ENCODE results near the gene CAV2. TPM values are rescaled to one million over a fixed set of nuclear protein-coding genes. Genes with fewer than 3 reads are reported as not detected.

CAV2 gene
- total RNA-seq, 1 experiment from 2014 or later, result 18.1 TPM

DNA sequence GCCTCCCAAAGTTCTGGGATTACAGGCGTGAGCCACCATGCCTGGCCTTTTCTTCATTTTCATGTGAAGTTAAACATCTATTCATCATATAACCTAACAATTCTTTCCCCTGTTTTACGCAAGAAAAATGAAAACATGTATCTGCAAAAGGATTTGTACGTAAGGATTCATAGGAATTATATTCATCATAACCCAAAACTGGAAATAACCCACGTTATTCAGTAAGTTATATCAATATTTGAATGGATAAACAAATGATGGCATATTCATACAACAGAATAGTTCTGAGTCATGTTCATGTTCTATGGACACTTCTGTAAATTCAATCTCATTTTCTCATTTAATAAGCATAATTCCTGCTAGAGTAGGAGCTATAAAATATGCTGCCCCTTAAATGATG, 35.2 kb upstream of the CAV2 start:
- Mint-ChIP-seq H3K36me3 (ENCODE audit: insufficient read depth, unreplicated experiment) (no peaks in the 10 kb centered on the region), H3K9me3 (ENCODE audit: unreplicated experiment) (peaks cover 11% of the 10 kb centered on the region), H3K27ac (ENCODE audit: unreplicated experiment) (no peak overlapping the region), H3K4me3 (ENCODE audit: unreplicated experiment) (no peak overlapping the region), H3K27me3 (ENCODE audit: insufficient read depth, unreplicated experiment) (no peaks in the 10 kb centered on the region), H3K4me1 (ENCODE audit: low read depth, unreplicated experiment) (no peaks in the 10 kb centered on the region)
- ChIA-PET CTCF (no interaction called here), POLR2A (no interaction called here)
- DNase-seq, result no peak
- TF ChIP-seq, protein P1, sequence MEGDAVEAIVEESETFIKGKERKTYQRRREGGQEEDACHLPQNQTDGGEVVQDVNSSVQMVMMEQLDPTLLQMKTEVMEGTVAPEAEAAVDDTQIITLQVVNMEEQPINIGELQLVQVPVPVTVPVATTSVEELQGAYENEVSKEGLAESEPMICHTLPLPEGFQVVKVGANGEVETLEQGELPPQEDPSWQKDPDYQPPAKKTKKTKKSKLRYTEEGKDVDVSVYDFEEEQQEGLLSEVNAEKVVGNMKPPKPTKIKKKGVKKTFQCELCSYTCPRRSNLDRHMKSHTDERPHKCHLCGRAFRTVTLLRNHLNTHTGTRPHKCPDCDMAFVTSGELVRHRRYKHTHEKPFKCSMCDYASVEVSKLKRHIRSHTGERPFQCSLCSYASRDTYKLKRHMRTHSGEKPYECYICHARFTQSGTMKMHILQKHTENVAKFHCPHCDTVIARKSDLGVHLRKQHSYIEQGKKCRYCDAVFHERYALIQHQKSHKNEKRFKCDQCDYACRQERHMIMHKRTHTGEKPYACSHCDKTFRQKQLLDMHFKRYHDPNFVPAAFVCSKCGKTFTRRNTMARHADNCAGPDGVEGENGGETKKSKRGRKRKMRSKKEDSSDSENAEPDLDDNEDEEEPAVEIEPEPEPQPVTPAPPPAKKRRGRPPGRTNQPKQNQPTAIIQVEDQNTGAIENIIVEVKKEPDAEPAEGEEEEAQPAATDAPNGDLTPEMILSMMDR (IDR thresholded peaks at IDR 0.05; ENCODE audit: insufficient read depth in 1 of 2, low read depth in 1 of 2, low read length in 1 of 2, severe bottlenecking in 1 of 2, unreplicated experiment in 1 of 2), result no peak
- Histone ChIP-seq H3K36me3 (ENCODE audit: control insufficient read depth, insufficient read depth, low read length) (no peaks in the 10 kb centered on the region), H3K4me1 (peaks cover 6% of the 10 kb centered on the region; the same call in 1 of the 2 replicates), H3K27me3 (replicated peaks; ENCODE audit: control insufficient read depth, insufficient read depth, low read length) (no peaks in the 10 kb centered on the region), H3K9me3 (no peaks in the 10 kb centered on the region; the same call in 1 of the 2 replicates), H3K4me3 (ENCODE audit: low read depth, low read length) (no peak overlapping the region)
- BruUV-seq (replicated peaks), result no TSS peak
- intact Hi-C loops (cut with micrococcal nuclease; ENCODE audit: unreplicated experiment), result no loop called here

DNA sequence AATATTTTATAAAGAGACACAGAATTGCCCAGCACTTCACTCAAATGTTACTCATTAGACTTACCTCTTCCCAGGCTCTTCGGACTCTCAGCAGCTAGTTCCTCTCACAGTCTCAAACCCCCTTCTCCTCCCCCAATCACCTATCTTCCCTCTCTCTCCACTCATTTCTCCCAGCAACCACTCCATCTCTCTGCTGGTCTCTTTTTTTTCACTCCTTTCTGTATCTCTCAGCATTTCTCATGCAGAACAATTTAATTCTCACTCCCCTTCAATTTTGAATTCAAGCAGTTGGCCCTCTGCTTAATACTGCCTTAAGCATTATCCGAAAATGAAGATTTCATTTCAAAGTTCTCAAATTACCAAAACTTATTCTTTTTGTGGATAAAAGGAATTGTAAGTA, 34.4 kb upstream of the CAV2 start:
- Mint-ChIP-seq H3K36me3 (ENCODE audit: insufficient read depth, unreplicated experiment) (no peaks in the 10 kb centered on the region), H3K4me3 (ENCODE audit: unreplicated experiment) (no peak overlapping the region), H3K27me3 (ENCODE audit: insufficient read depth, unreplicated experiment) (no peaks in the 10 kb centered on the region), H3K27ac (ENCODE audit: unreplicated experiment) (peak overlapping the region; percentile 4), H3K9me3 (ENCODE audit: unreplicated experiment) (peaks cover 11% of the 10 kb centered on the region), H3K4me1 (ENCODE audit: low read depth, unreplicated experiment) (no peaks in the 10 kb centered on the region)
- Histone ChIP-seq H3K27me3 (replicated peaks; ENCODE audit: control insufficient read depth, insufficient read depth, low read length) (no peaks in the 10 kb centered on the region), H3K4me3 (ENCODE audit: low read depth, low read length) (no peak overlapping the region), H3K9me3 (no peaks in the 10 kb centered on the region; the same call in 1 of the 2 replicates), H3K4me1 (peaks cover 6% of the 10 kb centered on the region; the same call in 1 of the 2 replicates), H3K36me3 (ENCODE audit: control insufficient read depth, insufficient read depth, low read length) (no peaks in the 10 kb centered on the region)
- ChIA-PET CTCF (no interaction called here), POLR2A (no interaction called here)
- no peak for DNase-seq
- TF ChIP-seq, protein P1 (IDR thresholded peaks at IDR 0.05; ENCODE audit: insufficient read depth in 1 of 2, low read depth in 1 of 2, low read length in 1 of 2, severe bottlenecking in 1 of 2, unreplicated experiment in 1 of 2), result no peak
- intact Hi-C loops (cut with micrococcal nuclease; ENCODE audit: unreplicated experiment), result no loop called here
- no TSS peak for BruUV-seq (replicated peaks)

DNA sequence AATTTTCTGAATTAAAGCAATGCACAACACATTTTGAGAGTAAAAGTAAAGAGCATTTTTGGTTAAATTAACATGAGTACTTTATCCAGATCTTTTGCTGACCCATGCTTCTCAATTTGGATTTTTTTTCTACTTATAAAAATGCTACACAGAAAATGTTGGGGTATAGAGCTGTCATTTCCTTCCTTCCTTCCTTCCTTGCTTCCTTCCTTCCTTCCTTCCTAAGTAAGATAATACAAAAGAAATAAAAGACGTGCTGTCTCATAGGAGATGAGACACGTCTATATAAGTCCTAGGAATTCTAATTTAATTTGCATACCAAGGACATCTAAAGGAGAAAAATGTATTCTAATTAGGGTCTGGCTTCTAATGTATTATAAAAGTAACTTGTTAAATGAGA, 31.0 kb upstream of the CAV2 start:
- POLR2A ChIA-PET, result no interaction called here
- H3K9me3 Mint-ChIP-seq (ENCODE audit: unreplicated experiment), result peaks cover 11% of the 10 kb centered on the region
- DNase-seq, result no peak
- intact Hi-C loops (cut with micrococcal nuclease; ENCODE audit: unreplicated experiment), result no loop called here
- BruUV-seq (replicated peaks), result no TSS peak
- no peaks in the 10 kb centered on the region for H3K36me3 Mint-ChIP-seq (ENCODE audit: insufficient read depth, unreplicated experiment)
- H3K4me3 Mint-ChIP-seq (ENCODE audit: unreplicated experiment), result no peak overlapping the region
- H3K4me1 Mint-ChIP-seq (ENCODE audit: low read depth, unreplicated experiment), result no peaks in the 10 kb centered on the region
- TF ChIP-seq, protein P1 (IDR thresholded peaks at IDR 0.05; ENCODE audit: insufficient read depth in 1 of 2, low read depth in 1 of 2, low read length in 1 of 2, severe bottlenecking in 1 of 2, unreplicated experiment in 1 of 2), result no peak
- H3K27ac Mint-ChIP-seq (ENCODE audit: unreplicated experiment), result no peak overlapping the region
- CTCF ChIA-PET, result no interaction called here
- no peaks in the 10 kb centered on the region for H3K27me3 ChIP-seq (replicated peaks; ENCODE audit: control insufficient read depth, insufficient read depth, low read length)
- H3K4me1 ChIP-seq, result peaks cover 6% of the 10 kb centered on the region; the same call in 1 of the 2 replicates
- no peaks in the 10 kb centered on the region for H3K36me3 ChIP-seq (ENCODE audit: control insufficient read depth, insufficient read depth, low read length)
- H3K9me3 ChIP-seq, result no peaks in the 10 kb centered on the region; the same call in 1 of the 2 replicates
- H3K27me3 Mint-ChIP-seq (ENCODE audit: insufficient read depth, unreplicated experiment), result no peaks in the 10 kb centered on the region
- no peak overlapping the region for H3K4me3 ChIP-seq (ENCODE audit: low read depth, low read length)
